ENCODE measurements around the gene SUN2.

Gene SUN2

GRCh38 chr22:38707346-38707745 is 48.5 kb downstream of the SUN2 start:
- Histone ChIP-seq H3K4me1 (ENCODE audit: control insufficient read depth, insufficient read depth, low read length) (no peaks in the 10 kb centered on the region; the same call in 1 of the 2 replicates), H3K27me3 (ENCODE audit: control insufficient read depth, insufficient read depth, low read length) (no peaks in the 10 kb centered on the region), H3K4me3 (ENCODE audit: low read length) (no peak overlapping the region), H3K9me3 (ENCODE audit: control insufficient read depth, insufficient read depth, low read length) (no peaks in the 10 kb centered on the region), H3K27ac (ENCODE audit: low read length) (no peak overlapping the region), H3K36me3 (ENCODE audit: control insufficient read depth, insufficient read depth, low read length) (no peaks in the 10 kb centered on the region)
- no CpG with 5 or more reads among the region's 2 CpGs for WGBS (ENCODE audit: insufficient coverage, insufficient read length)
- DNase-seq (ENCODE audit: low read depth, low spot score): no peak

GRCh38 chr22:38706901-38707195 is 49.0 kb downstream of the SUN2 start:
- H3K36me3 ChIP-seq (ENCODE audit: control insufficient read depth, insufficient read depth, low read length): no peaks in the 10 kb centered on the region

DNA sequence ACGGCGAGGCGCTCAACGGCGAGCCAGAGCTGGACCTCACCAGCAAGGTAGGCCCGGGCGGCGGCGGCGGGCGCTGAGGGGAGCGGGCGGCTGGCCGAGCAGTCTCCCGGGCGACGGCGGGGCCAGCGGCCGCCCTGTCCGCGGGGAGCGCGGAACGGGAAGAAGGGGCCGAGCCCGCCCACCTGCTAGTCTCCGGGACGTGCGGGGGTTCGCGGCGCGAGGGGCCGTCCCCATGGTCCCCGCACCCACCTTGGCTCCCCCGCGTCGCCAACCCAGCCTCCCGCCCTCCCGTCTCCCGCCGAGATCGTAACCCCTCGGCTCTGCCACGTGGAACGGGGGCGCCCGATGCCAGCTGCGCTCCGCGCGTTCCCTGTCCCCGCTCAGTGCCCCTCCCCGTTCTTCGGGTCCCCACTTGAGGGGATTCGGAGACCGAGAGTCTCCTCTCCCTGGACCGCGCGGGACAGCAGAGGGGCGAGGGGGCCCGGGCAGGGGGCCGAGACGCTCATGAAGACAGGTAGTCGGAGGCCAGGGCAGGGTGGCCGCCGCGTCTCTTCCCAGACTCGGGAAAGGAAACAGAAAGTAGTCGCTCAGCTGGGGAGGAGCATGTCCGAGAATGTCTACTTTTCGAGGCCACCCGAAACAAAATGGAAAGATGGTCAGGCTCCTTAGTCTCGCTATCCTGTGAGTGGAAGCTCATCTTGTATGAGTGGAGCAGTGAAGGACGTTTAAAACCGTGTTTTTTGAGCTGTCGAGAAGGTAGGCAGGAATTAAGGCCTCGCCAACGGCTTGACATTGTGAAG is 49.5 kb downstream of the SUN2 start:
- Histone ChIP-seq H3K27ac (ENCODE audit: low read length) (no peak overlapping the region), H3K36me3 (ENCODE audit: control insufficient read depth, insufficient read depth, low read length) (no peaks in the 10 kb centered on the region), H3K4me3 (ENCODE audit: low read length) (peak overlapping the region; percentile 98), H3K4me1 (ENCODE audit: control insufficient read depth, insufficient read depth, low read length) (peaks cover 2% of the 10 kb centered on the region; the same call in 1 of the 2 replicates), H3K27me3 (ENCODE audit: control insufficient read depth, insufficient read depth, low read length) (no peaks in the 10 kb centered on the region), H3K9me3 (ENCODE audit: control insufficient read depth, insufficient read depth, low read length) (no peaks in the 10 kb centered on the region)
- no peak for DNase-seq (ENCODE audit: low read depth, low spot score)
- WGBS (ENCODE audit: insufficient coverage, insufficient read length): no CpG with 5 or more reads among the region's 80 CpGs

More at GRCh38 chr22:38706901-38707195, 49.0 kb downstream of the SUN2 start:
- H3K27me3 ChIP-seq (ENCODE audit: control insufficient read depth, insufficient read depth, low read length): no peaks in the 10 kb centered on the region
- DNase-seq (ENCODE audit: low read depth, low spot score): no peak
- WGBS (ENCODE audit: insufficient coverage, insufficient read length): no CpG with 5 or more reads among the region's 4 CpGs
- no peak overlapping the region for H3K27ac ChIP-seq (ENCODE audit: low read length)
- peak overlapping the region; percentile 98; the same call in 1 of the 2 replicates for H3K4me3 ChIP-seq (ENCODE audit: low read length)
- no peaks in the 10 kb centered on the region for H3K4me1 ChIP-seq (ENCODE audit: control insufficient read depth, insufficient read depth, low read length)
- no peaks in the 10 kb centered on the region for H3K9me3 ChIP-seq (ENCODE audit: control insufficient read depth, insufficient read depth, low read length)

GRCh38 chr22:38705235-38706100 is 50.3 kb downstream of the SUN2 start, which contains the start of gene GTPBP1:
TSS of gene GTPBP1 (plus strand) at chr22:38705944. CDS start at chr22:38705956, 12 bp downstream.
- peak within 1 kb of the TSS; percentile 98 for H3K4me3 ChIP-seq (ENCODE audit: low read length)
- WGBS (ENCODE audit: insufficient coverage, insufficient read length): no CpG with 5 or more reads among the region's 55 CpGs
- H3K27ac ChIP-seq (ENCODE audit: low read length): no peak within 1 kb of the TSS
- H3K9me3 ChIP-seq (ENCODE audit: control insufficient read depth, insufficient read depth, low read length): no peaks in the 10 kb centered on the region
- H3K36me3 ChIP-seq (ENCODE audit: control insufficient read depth, insufficient read depth, low read length): no peaks in the 10 kb centered on the region
- H3K4me1 ChIP-seq (ENCODE audit: control insufficient read depth, insufficient read depth, low read length): peaks cover 2% of the 10 kb centered on the region; the same call in 1 of the 2 replicates
- peak; percentile 100 for DNase-seq (ENCODE audit: low read depth, low spot score)
- no peaks in the 10 kb centered on the region for H3K27me3 ChIP-seq (ENCODE audit: control insufficient read depth, insufficient read depth, low read length)

DNA sequence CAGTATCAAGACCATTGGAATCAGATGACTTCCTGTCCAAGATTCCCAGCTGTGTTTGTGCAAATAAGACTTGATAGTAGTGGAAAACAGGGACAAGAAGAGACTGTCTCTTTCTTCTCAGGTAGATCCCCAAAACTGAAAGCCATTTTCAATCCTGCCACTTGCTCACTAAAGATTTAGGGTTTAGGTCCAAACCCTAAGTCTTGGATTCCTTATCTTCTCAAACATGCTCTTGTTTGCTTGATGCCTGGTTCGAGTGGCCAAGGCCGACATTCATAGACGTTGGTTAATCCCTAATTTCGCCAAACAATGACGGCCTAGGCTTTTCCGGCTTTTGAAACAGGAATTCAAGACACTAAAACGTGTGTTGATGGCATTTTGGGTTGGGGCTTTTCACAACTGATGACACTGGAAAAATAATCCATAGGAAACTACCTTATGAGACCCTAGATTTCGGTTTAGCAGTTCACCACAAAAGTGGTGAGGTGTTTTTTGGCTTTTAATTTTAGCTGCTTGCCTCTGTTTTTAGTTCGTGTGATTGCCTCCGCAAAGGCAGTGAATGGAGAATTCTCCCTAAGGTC is 51.1 kb downstream of the SUN2 start:
- no CpG with 5 or more reads among the region's 10 CpGs for WGBS (ENCODE audit: insufficient coverage, insufficient read length)
- H3K4me1 ChIP-seq (ENCODE audit: control insufficient read depth, insufficient read depth, low read length): peaks cover 2% of the 10 kb centered on the region; the same call in 1 of the 2 replicates
- H3K36me3 ChIP-seq (ENCODE audit: control insufficient read depth, insufficient read depth, low read length): no peaks in the 10 kb centered on the region
- DNase-seq (ENCODE audit: low read depth, low spot score): no peak
- H3K27ac ChIP-seq (ENCODE audit: low read length): no peak overlapping the region
- no peaks in the 10 kb centered on the region for H3K27me3 ChIP-seq (ENCODE audit: control insufficient read depth, insufficient read depth, low read length)
- H3K9me3 ChIP-seq (ENCODE audit: control insufficient read depth, insufficient read depth, low read length): no peaks in the 10 kb centered on the region
- no peak overlapping the region; the same call in 1 of the 2 replicates for H3K4me3 ChIP-seq (ENCODE audit: low read length)

DNA sequence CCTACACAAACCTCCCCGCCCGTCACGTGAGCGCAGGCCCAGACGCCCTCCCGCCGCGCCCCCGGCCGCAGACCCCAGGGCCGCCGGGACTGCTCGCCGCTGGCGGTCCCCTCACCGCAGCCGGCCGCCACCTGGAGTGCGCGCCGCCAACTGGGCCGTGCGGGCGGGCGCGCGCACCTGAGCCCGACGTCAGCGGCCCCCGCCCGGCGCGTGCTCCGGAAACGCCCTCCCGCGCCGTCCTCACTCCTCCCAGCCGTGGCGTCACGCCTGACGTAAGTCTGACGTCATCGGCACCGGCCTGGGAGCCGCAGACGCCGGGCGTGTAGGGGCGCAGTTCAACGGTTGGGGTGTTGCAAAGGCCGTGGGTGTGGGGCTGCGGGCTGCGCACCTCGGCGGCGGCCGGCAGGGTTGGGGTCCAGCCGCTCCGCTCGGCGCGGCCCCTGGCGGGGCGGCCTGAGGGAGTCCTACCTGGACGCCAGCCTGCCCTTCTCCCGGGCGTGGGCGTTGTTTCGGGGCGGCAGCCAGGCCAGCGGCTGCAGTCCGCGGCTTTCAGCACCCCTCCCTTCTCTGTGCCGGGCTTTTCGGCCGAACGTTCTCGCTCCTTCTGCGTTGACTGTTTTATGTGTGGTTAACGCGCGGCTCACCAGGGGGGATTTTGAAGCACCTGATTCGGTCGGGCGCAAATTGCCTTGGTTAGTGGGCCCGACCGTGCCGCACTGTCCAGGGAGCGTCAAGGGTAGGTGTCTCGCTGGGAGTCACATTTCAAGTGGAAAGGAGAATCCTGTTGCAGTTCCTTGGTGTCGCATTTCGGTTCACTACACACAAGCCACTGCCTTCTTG is 54.8 kb downstream of the SUN2 start, which contains the start of gene JOSD1:
Gene JOSD1 (minus strand): TSS at position 155 of the 840 bp plus-strand sequence. CDS start 956 bp downstream, outside the sequence.
- H3K4me1 ChIP-seq (ENCODE audit: control insufficient read depth, insufficient read depth, low read length): peaks cover 2% of the 10 kb centered on the region; the same call in 1 of the 2 replicates
- peak within 1 kb of the TSS; percentile 89 for H3K4me3 ChIP-seq (ENCODE audit: low read length)
- no peaks in the 10 kb centered on the region for H3K9me3 ChIP-seq (ENCODE audit: control insufficient read depth, insufficient read depth, low read length)
- H3K36me3 ChIP-seq (ENCODE audit: control insufficient read depth, insufficient read depth, low read length): no peaks in the 10 kb centered on the region
- no CpG with 5 or more reads among the region's 94 CpGs for WGBS (ENCODE audit: insufficient coverage, insufficient read length)
- peak; percentile 91 for DNase-seq (ENCODE audit: low read depth, low spot score)
- no peaks in the 10 kb centered on the region for H3K27me3 ChIP-seq (ENCODE audit: control insufficient read depth, insufficient read depth, low read length)
- no peak within 1 kb of the TSS for H3K27ac ChIP-seq (ENCODE audit: low read length)

DNA sequence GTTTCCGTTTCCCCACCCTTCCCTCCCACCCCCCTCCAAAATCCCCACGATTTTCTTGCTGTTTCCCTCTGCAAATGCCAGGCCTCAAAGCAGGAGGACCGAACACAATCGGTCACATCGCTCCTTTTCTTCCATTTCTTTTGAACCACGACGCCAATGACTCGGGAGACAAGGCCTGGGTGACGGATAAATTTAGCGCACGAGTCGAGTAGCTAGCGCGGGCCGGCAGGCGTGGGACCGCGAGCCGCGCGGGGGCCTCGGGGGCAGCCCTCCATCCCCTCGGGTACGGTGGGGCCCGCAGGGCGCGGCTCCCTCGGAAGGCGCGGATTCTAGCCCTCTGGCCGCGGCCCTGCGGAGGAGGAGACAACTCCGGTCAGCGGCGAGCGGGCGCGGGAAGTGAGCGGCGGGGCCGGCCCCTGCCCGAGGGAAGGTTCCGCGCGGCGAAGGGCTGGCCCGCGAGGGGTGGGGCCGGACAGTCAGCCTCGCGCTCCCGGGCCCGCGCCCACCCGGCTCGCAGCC is 55.5 kb downstream of the SUN2 start:
- no peak for DNase-seq (ENCODE audit: low read depth, low spot score)
- Histone ChIP-seq H3K27me3 (ENCODE audit: control insufficient read depth, insufficient read depth, low read length) (no peaks in the 10 kb centered on the region), H3K9me3 (ENCODE audit: control insufficient read depth, insufficient read depth, low read length) (no peaks in the 10 kb centered on the region), H3K27ac (ENCODE audit: low read length) (no peak overlapping the region), H3K4me3 (ENCODE audit: low read length) (peak overlapping the region; percentile 89), H3K4me1 (ENCODE audit: control insufficient read depth, insufficient read depth, low read length) (peaks cover 2% of the 10 kb centered on the region; the same call in 1 of the 2 replicates), H3K36me3 (ENCODE audit: control insufficient read depth, insufficient read depth, low read length) (no peaks in the 10 kb centered on the region)
- WGBS (ENCODE audit: insufficient coverage, insufficient read length): no CpG with 5 or more reads among the region's 57 CpGs

DNA sequence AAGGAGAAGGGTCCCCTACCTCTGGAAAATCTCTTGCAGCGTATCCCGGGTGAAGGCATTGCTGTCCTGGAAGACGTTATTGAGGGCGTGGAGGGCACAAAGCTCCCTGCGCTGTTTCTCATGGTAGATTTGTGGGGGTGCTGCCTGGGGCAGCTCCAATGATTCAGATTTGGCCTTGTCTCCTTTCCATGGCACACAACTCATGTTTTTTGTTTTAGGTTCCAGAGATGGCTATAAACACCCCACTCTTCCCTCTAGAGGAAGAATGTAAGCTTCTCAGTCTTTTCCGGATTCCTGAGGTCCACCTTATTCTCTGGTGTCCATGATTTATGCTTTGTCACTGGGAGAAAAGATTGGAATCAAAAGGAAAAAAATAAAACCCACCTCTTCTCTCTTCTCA is 56.0 kb downstream of the SUN2 start:
- no peak for DNase-seq (ENCODE audit: low read depth, low spot score)
- H3K27me3 ChIP-seq (ENCODE audit: control insufficient read depth, insufficient read depth, low read length): no peaks in the 10 kb centered on the region
- H3K27ac ChIP-seq (ENCODE audit: low read length): no peak overlapping the region
- H3K36me3 ChIP-seq (ENCODE audit: control insufficient read depth, insufficient read depth, low read length): no peaks in the 10 kb centered on the region; the same call in 1 of the 2 replicates
- H3K4me1 ChIP-seq (ENCODE audit: control insufficient read depth, insufficient read depth, low read length): peaks cover 2% of the 10 kb centered on the region; the same call in 1 of the 2 replicates
- WGBS (ENCODE audit: insufficient coverage, insufficient read length): no CpG with 5 or more reads among the region's 6 CpGs
- H3K9me3 ChIP-seq (ENCODE audit: control insufficient read depth, insufficient read depth, low read length): no peaks in the 10 kb centered on the region
- peak overlapping the region; percentile 18; the same call in 1 of the 2 replicates for H3K4me3 ChIP-seq (ENCODE audit: low read length)

- Histone ChIP-seq H3K4me3 (ENCODE audit: low read length) (no peak overlapping the region), H3K9me3 (ENCODE audit: control insufficient read depth, insufficient read depth, low read length) (no peaks in the 10 kb centered on the region), H3K27me3 (ENCODE audit: control insufficient read depth, insufficient read depth, low read length) (no peaks in the 10 kb centered on the region), H3K27ac (ENCODE audit: low read length) (no peak overlapping the region), H3K4me1 (ENCODE audit: control insufficient read depth, insufficient read depth, low read length) (peaks cover 2% of the 10 kb centered on the region; the same call in 1 of the 2 replicates), H3K36me3 (ENCODE audit: control insufficient read depth, insufficient read depth, low read length) (no peaks in the 10 kb centered on the region; the same call in 1 of the 2 replicates)
- DNase-seq (ENCODE audit: low read depth, low spot score): no peak
- no CpG with 5 or more reads among the region's 5 CpGs for WGBS (ENCODE audit: insufficient coverage, insufficient read length)
These were observed 56.7 kb downstream of the SUN2 start for GRCh38 chr22:38699143-38699542.
